Karpas-422 (cell line): Measurements from ENCODE around the gene FOXO4. TPM values are rescaled to one million over a fixed set of nuclear protein-coding genes. Genes with fewer than 3 reads are reported as not detected.

Experiments used
- DNase-seq: peaks from one replicate; pipeline ENCODE4 v3.0.0-alpha.2; 2015
- H2AFZ ChIP-seq: fragments of 200-600 bp; sonication (generic); 2 replicates; pipeline ENCODE4 v1.6.1; 2014; ENCODE audit warnings: antibody characterized with exemption, low read length, mixed read lengths
- H3K27ac ChIP-seq: fragments of 200-600 bp; sonication (generic); 2 replicates; pipeline ENCODE4 v1.5.1; 2014; ENCODE audit warnings: mild to moderate bottlenecking, low read length, moderate library complexity
- H3K27me3 ChIP-seq: fragments of 200-600 bp; sonication (generic); 2 replicates; pipeline ENCODE4 v1.6.1; 2014; ENCODE audit warnings: low read length, mixed read lengths
- H3K36me3 ChIP-seq: fragments of 200-600 bp; sonication (generic); 2 replicates; pipeline ENCODE4 v1.6.1; 2014; ENCODE audit warnings: low read length, mixed read lengths; ENCODE audit not compliant: insufficient read depth
- H3K4me1 ChIP-seq: fragments of 200-600 bp; sonication (generic); 2 replicates; pipeline ENCODE4 v1.6.1; 2014; ENCODE audit warnings: mild to moderate bottlenecking, low read length, mixed read lengths
- H3K4me2 ChIP-seq: fragments of 200-600 bp; sonication (generic); 2 replicates; pipeline ENCODE4 v1.6.1; 2014; ENCODE audit warnings: low read length, low read depth, mild to moderate bottlenecking; ENCODE audit not compliant: poor library complexity, severe bottlenecking
- H3K4me3 ChIP-seq: fragments of 200-600 bp; sonication (generic); 2 replicates; pipeline ENCODE4 v1.5.1; 2014; ENCODE audit warnings: mild to moderate bottlenecking, antibody characterized with exemption, low read length, mixed read lengths
- H3K79me2 ChIP-seq: fragments of 200-600 bp; sonication (generic); 2 replicates; pipeline ENCODE4 v1.6.1; 2014; ENCODE audit warnings: mild to moderate bottlenecking, low read length, mixed read lengths
- H3K9ac ChIP-seq: fragments of 200-600 bp; sonication (generic); 2 replicates; pipeline ENCODE4 v1.6.0; 2014; ENCODE audit warnings: low read length
- H3K9me2 ChIP-seq: fragments of 200-600 bp; sonication (generic), shearing (Covaris generic); replicated peaks from 2 replicates; pipeline ENCODE4 v1.6.0; 2014; ENCODE audit warnings: mild to moderate bottlenecking, low read length, moderate library complexity; ENCODE audit not compliant: insufficient read depth
- H3K9me3 ChIP-seq: fragments of 300-700, 200-600 bp; sonication (generic); 2 replicates; pipeline ENCODE4 v1.6.1; 2014; ENCODE audit warnings: low read length, mixed read lengths
- H4K20me1 ChIP-seq: fragments of 200-600 bp; sonication (generic); 2 replicates; pipeline ENCODE4 v1.6.1; 2014; ENCODE audit warnings: mild to moderate bottlenecking, antibody characterized with exemption, low read length, low read depth; ENCODE audit not compliant: insufficient read depth
- total RNA-seq: library from RNA; depleted of rRNA; stranded (reverse); fragments of >200 nt; shearing (Covaris generic); gene quantifications from 2 replicates; pipeline ENCODE4 v1.2.3, GENCODE V29; 2014; ENCODE audit warnings: low replicate concordance

Gene FOXO4
- total RNA-seq, 1 experiment from 2014 or later, result 9.5 TPM

GRCh38 chrX:71067712-71068043 lies 28.0 kb upstream of the FOXO4 start:
- H2AFZ ChIP-seq, result no peak overlapping the region
- peaks cover 29% of the 10 kb centered on the region for H3K79me2 ChIP-seq
- H3K9ac ChIP-seq, result peak overlapping the region; percentile 71
- no peaks in the 10 kb centered on the region; the same call in 1 of the 2 replicates for H3K9me3 ChIP-seq
- peak; percentile 39 for DNase-seq
- peak overlapping the region; percentile 53 for H3K27ac ChIP-seq
- no peaks in the 10 kb centered on the region for H3K9me2 ChIP-seq
- H4K20me1 ChIP-seq, result no peaks in the 10 kb centered on the region
- peaks cover 7% of the 10 kb centered on the region for H3K4me1 ChIP-seq
- peak overlapping the region; percentile 69 for H3K4me2 ChIP-seq
- no peaks in the 10 kb centered on the region for H3K27me3 ChIP-seq
- H3K4me3 ChIP-seq, result peak overlapping the region; percentile 73
- H3K36me3 ChIP-seq, result no peaks in the 10 kb centered on the region

DNA sequence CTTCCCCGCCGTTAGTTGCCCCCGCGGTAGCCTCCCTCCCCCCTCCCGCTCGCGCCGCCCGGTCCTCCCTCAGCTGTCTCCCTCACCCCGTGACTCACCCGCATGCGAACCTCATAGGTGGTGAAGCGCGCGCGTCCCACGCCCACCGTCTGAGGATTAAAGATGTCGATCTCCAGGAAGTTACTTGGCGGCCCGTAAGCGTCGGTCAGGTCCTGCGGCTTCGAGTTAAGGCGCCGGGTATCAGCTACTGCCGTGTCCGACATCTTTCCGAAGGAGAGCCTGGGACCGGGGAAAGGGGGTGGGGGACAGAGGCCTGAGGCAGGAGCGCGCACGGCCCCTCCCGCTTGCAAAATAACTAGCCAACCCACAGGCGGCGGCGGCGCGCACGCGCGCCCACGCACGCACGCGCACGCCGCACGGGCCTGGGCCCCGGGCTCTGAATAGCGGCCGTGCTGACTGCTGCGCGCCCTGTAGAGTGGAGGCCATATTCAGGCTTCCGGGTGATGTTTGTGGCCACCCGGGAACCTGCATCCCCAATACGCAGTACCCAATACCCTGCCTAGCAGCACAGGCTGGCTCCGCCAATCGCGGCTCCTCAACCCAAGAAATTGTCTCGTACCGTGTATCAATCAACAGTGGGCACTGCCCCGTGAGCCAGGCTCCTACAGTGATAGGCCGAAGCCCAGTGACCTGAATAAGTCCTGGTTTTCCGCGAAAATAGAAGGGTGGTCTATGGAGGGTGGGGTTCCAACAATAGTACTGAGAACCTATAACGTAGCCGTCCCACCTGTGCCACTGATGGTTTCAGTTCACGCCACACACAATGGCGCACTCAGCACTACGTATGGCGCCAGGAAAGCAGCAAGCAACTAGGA lies 27.4 kb upstream of the FOXO4 start, which contains the start of gene SNX12:
Gene SNX12 (minus strand): TSS at position 291 of the 875 bp plus-strand sequence. CDS start 28 bp downstream, at position 263.
- Histone ChIP-seq H3K27ac (peak within 1 kb of the TSS; percentile 54), H3K36me3 (no peaks in the 10 kb centered on the region), H3K79me2 (peaks cover 29% of the 10 kb centered on the region), H3K27me3 (no peaks in the 10 kb centered on the region), H3K9me3 (no peaks in the 10 kb centered on the region; the same call in 1 of the 2 replicates), H3K4me2 (peak within 1 kb of the TSS; percentile 80), H2AFZ (peak within 1 kb of the TSS; percentile 65; the same call in 1 of the 2 replicates), H3K4me3 (peak within 1 kb of the TSS; percentile 82), H3K9ac (peak within 1 kb of the TSS; percentile 71), H3K9me2 (no peaks in the 10 kb centered on the region), H4K20me1 (no peaks in the 10 kb centered on the region), H3K4me1 (peaks cover 7% of the 10 kb centered on the region)
- peak; percentile 95 for DNase-seq

- Histone ChIP-seq H2AFZ (no peak overlapping the region), H3K9ac (no peak overlapping the region), H3K36me3 (no peaks in the 10 kb centered on the region), H4K20me1 (no peaks in the 10 kb centered on the region), H3K9me2 (no peaks in the 10 kb centered on the region), H3K4me3 (no peak overlapping the region), H3K27me3 (no peaks in the 10 kb centered on the region), H3K27ac (no peak overlapping the region), H3K9me3 (no peaks in the 10 kb centered on the region), H3K4me2 (no peak overlapping the region), H3K4me1 (peaks cover 7% of the 10 kb centered on the region), H3K79me2 (peaks cover 22% of the 10 kb centered on the region)
- DNase-seq, result no peak
Measured at GRCh38 chrX:71070531-71070930, 25.1 kb upstream of the FOXO4 start.

GRCh38 chrX:71081330-71082123 lies 14.1 kb upstream of the FOXO4 start:
- Histone ChIP-seq H3K4me2 (no peak overlapping the region), H3K36me3 (no peaks in the 10 kb centered on the region), H3K27me3 (no peaks in the 10 kb centered on the region), H3K27ac (no peak overlapping the region), H4K20me1 (no peaks in the 10 kb centered on the region), H3K9me2 (no peaks in the 10 kb centered on the region), H3K9ac (no peak overlapping the region), H3K79me2 (no peaks in the 10 kb centered on the region), H2AFZ (no peak overlapping the region), H3K9me3 (no peaks in the 10 kb centered on the region), H3K4me1 (no peaks in the 10 kb centered on the region), H3K4me3 (no peak overlapping the region)
- DNase-seq, result no peak

GRCh38 chrX:71082124-71082647 lies 13.5 kb upstream of the FOXO4 start:
- H3K4me2 ChIP-seq, result no peak overlapping the region
- no peaks in the 10 kb centered on the region for H3K79me2 ChIP-seq
- no peak overlapping the region for H3K4me3 ChIP-seq
- no peaks in the 10 kb centered on the region for H4K20me1 ChIP-seq
- H3K27ac ChIP-seq, result no peak overlapping the region
- H3K9me3 ChIP-seq, result no peaks in the 10 kb centered on the region
- H2AFZ ChIP-seq, result no peak overlapping the region
- H3K9me2 ChIP-seq, result no peaks in the 10 kb centered on the region
- H3K27me3 ChIP-seq, result no peaks in the 10 kb centered on the region
- H3K36me3 ChIP-seq, result no peaks in the 10 kb centered on the region
- DNase-seq, result no peak
- H3K9ac ChIP-seq, result no peak overlapping the region
- H3K4me1 ChIP-seq, result no peaks in the 10 kb centered on the region

GRCh38 chrX:71082822-71083221 lies 12.8 kb upstream of the FOXO4 start:
- Histone ChIP-seq H4K20me1 (no peaks in the 10 kb centered on the region), H2AFZ (no peak overlapping the region), H3K9ac (no peak overlapping the region), H3K36me3 (no peaks in the 10 kb centered on the region), H3K9me2 (no peaks in the 10 kb centered on the region), H3K4me3 (no peak overlapping the region), H3K27me3 (no peaks in the 10 kb centered on the region), H3K27ac (no peak overlapping the region), H3K4me2 (no peak overlapping the region), H3K79me2 (no peaks in the 10 kb centered on the region), H3K4me1 (no peaks in the 10 kb centered on the region), H3K9me3 (no peaks in the 10 kb centered on the region)
- DNase-seq, result no peak

GRCh38 chrX:71085900-71086299 lies 9.8 kb upstream of the FOXO4 start:
- H3K9ac ChIP-seq, result no peak overlapping the region

GRCh38 chrX:71091263-71091662 lies 4.4 kb upstream of the FOXO4 start:
- Histone ChIP-seq H3K4me2 (no peak overlapping the region), H3K4me1 (peaks cover 10% of the 10 kb centered on the region), H3K79me2 (no peaks in the 10 kb centered on the region), H3K36me3 (no peaks in the 10 kb centered on the region), H4K20me1 (no peaks in the 10 kb centered on the region), H3K9me2 (no peaks in the 10 kb centered on the region), H3K9ac (no peak overlapping the region), H3K9me3 (no peaks in the 10 kb centered on the region), H3K27ac (no peak overlapping the region), H3K27me3 (no peaks in the 10 kb centered on the region), H3K4me3 (no peak overlapping the region), H2AFZ (no peak overlapping the region)
- no peak for DNase-seq

More at GRCh38 chrX:71085900-71086299, 9.8 kb upstream of the FOXO4 start:
- Histone ChIP-seq H3K9me2 (no peaks in the 10 kb centered on the region), H3K36me3 (no peaks in the 10 kb centered on the region), H3K4me1 (no peaks in the 10 kb centered on the region), H3K4me3 (no peak overlapping the region), H2AFZ (no peak overlapping the region), H3K27me3 (no peaks in the 10 kb centered on the region), H3K9me3 (no peaks in the 10 kb centered on the region), H3K79me2 (no peaks in the 10 kb centered on the region), H4K20me1 (no peaks in the 10 kb centered on the region), H3K4me2 (no peak overlapping the region), H3K27ac (no peak overlapping the region)
- no peak for DNase-seq
